HEK293T (cell line): ENCODE data around the gene PUS7.
A peak's percentile ranks its signal among the peaks of the same experiment; 100 is the strongest.

Experiments
- BHLHE40 ChIP-seq: fragments of 450-650 bp; IDR thresholded peaks from 2 replicates; pipeline ENCODE4 v1.6.1; 2016; ENCODE audit warnings: mild to moderate bottlenecking, moderate library complexity, borderline replicate concordance
- CTBP1 ChIP-seq: fragments of 450-650 bp; IDR thresholded peaks from 2 replicates; pipeline ENCODE4 v1.6.1; 2016; ENCODE audit warnings: borderline replicate concordance
- ELF4 ChIP-seq: fragments of 450-650 bp; IDR thresholded peaks from 2 replicates; pipeline ENCODE4 v1.6.1; 2017; ENCODE audit warnings: antibody characterized with exemption
- FOXK2 ChIP-seq: fragments of 450-650 bp; IDR thresholded peaks from 2 replicates; pipeline ENCODE4 v1.6.1; 2016; ENCODE audit warnings: mild to moderate bottlenecking
- FOXM1 ChIP-seq: fragments of 450-650 bp; IDR thresholded peaks from 2 replicates; pipeline ENCODE4 v1.6.1; 2017; ENCODE audit warnings: mild to moderate bottlenecking, borderline replicate concordance
- LEF1 ChIP-seq: fragments of 450-650 bp; IDR thresholded peaks from 2 replicates; pipeline ENCODE4 v1.6.1; 2017; ENCODE audit warnings: mild to moderate bottlenecking, borderline replicate concordance
- SP1 ChIP-seq: fragments of 450-650 bp; IDR thresholded peaks from 2 replicates; pipeline ENCODE4 v1.6.1; 2017
- SUZ12 ChIP-seq: fragments of 450-650 bp; IDR thresholded peaks from 2 replicates; pipeline ENCODE4 v1.6.1; 2016; ENCODE audit warnings: mild to moderate bottlenecking
- TF ChIP-seq, protein P1 (sequence below): fragments of 450-650 bp; IDR thresholded peaks from 2 replicates; pipeline ENCODE4 v1.6.1; 2016

DNA sequence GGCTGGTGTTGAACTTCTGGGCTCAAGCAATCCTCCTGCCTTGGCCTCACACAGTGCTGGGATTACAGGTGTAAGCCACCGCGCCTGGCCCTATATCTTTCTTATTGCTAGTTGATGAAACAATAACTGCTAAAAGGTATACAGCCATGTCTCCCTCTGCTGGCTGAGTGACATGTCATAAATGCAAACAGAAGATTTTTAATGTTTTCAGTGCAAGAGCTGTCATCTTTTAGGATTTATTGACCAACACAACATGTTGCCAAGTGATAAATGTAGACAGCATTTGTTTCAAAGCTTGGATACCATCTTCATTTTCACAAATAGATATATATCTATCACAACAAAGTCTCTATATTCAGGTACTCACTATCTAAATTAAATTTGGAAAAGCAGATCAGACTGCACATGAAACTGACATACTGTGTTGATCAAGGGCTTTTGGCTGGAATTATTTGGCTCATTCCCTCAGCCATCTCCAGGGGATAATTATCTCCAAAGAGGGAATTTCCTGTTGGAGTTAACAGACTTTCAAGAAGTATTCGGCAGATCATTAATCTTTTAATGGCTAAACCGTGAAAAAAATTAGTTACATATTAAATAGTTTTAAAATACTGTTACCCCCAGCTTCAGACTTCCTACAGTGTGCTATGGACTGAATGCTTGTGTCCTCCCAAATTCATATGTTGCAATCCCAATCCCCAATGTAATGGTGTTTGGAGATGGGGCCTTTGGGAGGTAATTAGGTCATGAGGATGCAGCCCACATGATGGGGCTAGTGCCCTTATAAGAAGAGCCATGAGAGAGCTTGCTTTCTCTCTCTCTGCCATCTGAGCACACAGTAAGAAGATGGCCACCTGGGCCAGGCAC lies 92.1 kb downstream of the PUS7 start:
- TF ChIP-seq FOXK2: no peak
- no peak for TF ChIP-seq SUZ12
- TF ChIP-seq, protein P1, sequence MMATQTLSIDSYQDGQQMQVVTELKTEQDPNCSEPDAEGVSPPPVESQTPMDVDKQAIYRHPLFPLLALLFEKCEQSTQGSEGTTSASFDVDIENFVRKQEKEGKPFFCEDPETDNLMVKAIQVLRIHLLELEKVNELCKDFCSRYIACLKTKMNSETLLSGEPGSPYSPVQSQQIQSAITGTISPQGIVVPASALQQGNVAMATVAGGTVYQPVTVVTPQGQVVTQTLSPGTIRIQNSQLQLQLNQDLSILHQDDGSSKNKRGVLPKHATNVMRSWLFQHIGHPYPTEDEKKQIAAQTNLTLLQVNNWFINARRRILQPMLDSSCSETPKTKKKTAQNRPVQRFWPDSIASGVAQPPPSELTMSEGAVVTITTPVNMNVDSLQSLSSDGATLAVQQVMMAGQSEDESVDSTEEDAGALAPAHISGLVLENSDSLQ: peak; percentile 92
- TF ChIP-seq BHLHE40: no peak
- TF ChIP-seq CTBP1: no peak
- TF ChIP-seq LEF1: no peak
- no peak for TF ChIP-seq FOXM1
- no peak for TF ChIP-seq ELF4
- no peak for TF ChIP-seq SP1
